GM10847 (cell line): ENCODE data around the gene NCOA1.

ENCODE experiments used
- POLR2A ChIP-seq: IDR thresholded peaks from 2 replicates; pipeline ENCODE4 v1.6.1; 2011; ENCODE audit not compliant: insufficient read length; ENCODE audit errors: extremely low read depth

Gene NCOA1

DNA sequence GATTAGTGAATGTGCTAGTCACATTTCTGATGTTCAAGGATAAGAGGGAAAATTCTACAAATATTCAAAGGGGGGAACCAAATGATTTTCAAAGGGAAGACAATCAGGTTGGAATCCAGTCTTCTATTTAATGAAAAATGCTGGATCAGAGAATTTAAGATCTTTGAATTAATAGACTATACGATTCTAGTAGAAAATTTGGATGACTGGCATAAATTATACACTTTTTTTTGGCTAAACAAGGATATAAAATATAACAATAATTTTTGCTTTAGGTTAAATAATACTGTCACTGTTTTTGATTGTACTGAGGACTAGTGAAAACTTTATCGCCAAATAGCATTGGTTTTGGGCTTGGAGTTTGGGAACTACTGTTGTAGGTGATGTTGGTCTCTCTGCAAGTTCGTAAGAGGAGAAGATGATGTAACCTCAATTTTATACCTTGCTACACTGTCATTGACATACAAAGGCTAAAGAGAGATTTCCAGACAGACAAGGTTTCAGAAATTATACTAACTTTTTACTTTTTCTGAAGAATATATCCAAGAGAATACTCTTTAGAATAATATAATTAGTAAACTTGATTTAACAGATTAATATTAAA lies 51.3 kb downstream of the NCOA1 start:
- no peak for TF ChIP-seq POLR2A

DNA sequence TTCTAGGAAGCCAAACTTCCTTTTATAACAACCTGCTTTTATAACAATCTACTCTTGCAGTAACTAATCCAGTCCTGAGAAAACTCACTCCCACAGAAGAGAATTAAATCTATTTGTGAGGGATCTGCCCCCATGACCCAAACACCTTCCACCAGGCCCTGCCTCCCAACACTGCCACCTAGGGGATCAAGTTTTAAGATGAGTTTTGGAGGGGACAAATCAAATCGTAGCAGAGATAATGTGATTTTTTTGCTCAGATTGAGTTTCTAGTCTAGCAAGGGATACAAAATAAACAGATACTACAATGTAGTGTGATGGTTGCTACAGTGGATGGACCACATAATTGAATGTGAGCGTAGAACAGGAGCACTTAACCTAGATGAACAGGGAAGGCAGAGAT lies 52.2 kb downstream of the NCOA1 start:
- no peak for TF ChIP-seq POLR2A

DNA sequence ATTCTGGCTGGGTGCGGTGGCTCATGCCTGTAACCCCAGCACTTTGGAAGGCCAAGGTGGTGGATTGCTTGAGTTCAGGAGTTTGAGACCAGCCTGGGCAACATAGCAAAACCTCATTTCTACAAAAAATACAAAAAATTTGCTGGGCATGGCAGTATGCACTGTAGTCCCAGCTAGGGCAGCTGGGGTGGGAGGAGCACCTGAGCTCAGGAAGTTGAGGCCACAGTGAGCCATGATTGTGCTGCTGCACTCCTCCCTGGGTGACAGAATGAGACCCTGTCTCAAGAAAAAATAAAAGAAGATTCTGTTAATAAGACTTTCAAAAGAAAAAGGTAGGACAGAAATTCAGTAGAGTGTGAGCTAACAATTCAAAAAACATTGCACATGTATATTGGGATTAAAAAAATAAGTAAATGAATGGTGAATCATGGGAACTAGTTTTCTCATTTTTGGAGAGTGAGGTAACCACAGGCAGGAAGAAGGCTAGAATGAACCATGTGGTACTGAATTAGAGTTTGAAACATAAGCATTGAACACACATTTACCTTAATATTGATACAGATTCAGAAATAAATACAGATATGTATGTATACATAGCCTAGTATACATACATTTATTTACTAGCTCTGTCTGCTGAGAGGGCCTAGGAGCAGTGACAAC lies 53.5 kb downstream of the NCOA1 start:
- TF ChIP-seq POLR2A, result no peak

DNA sequence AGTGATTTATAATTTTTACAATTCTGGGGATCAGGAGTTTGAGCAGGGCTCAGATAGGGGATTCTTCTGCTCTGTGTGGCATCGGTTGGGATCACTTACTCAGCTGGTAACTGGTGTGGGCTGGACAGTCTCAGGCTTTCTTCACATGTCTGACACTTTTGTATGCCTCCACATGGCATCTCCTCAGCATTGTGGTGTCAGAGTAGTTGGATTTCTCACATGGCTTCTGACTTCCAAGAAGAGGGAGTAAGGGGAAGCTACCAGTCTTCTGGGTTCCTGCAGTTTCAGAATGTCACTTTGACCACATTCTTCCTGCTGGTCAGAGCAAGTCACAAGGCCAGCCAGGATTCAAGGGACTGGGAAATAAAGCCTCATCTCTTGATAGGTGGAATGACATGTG lies 55.6 kb downstream of the NCOA1 start:
- TF ChIP-seq POLR2A, result no peak

DNA sequence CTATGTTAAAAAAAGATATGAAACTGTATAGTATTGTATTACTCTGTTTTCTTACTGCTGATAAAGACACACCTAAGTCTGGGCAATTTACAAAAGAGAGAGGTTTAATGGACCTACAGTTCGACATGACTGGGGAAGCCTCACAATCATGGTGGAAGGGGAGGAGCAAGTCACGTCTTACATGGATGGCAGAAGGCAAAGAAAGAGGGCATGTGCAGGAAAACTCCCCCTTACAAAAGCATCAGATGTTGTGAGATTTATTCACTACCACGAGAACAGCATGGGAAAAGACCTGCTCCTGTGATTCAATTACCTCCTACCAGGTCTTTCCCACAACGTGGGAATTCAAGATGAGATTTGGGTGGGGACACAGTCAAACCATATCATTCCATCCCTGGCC lies 57.0 kb downstream of the NCOA1 start:
- TF ChIP-seq POLR2A, result no peak

DNA sequence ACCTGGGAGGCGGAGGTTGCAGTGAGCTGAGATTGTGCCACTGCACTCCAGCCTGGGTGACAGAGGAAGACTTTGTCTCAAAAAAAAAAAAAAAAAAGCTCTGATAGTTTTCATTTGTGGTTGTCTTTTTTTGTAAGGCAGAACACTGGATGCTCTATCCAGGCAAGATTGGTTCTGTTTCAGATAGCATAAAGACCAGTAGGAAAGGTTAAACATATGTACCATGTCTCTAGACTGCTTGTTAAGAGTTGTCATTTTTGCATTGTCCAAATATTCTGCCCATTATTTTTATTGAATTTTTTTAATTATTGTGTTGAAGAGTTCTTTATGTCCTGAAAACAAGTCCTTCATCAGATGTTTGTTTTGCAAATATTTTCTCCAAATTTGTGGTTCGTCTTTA lies 60.0 kb downstream of the NCOA1 start:
- TF ChIP-seq POLR2A, result no peak

DNA sequence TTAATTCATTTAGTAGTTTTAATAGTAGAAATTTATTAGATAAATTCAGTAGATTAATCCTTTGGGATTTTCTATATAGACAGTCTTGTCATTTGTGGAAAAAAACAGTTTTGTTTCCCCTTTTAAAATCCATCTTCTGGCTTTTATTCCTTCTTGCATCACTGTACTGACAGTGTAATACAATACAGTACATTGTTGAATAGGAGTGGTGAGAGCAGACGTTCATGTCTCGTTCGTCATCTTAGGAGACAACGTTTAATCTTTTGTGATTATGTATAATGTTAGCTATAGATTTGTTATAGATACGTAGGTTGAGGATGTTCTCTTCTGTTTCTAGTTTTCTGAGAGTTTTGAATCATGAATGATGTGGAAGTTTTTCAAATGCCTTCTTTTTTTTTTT lies 61.8 kb downstream of the NCOA1 start:
- TF ChIP-seq POLR2A, result no peak

DNA sequence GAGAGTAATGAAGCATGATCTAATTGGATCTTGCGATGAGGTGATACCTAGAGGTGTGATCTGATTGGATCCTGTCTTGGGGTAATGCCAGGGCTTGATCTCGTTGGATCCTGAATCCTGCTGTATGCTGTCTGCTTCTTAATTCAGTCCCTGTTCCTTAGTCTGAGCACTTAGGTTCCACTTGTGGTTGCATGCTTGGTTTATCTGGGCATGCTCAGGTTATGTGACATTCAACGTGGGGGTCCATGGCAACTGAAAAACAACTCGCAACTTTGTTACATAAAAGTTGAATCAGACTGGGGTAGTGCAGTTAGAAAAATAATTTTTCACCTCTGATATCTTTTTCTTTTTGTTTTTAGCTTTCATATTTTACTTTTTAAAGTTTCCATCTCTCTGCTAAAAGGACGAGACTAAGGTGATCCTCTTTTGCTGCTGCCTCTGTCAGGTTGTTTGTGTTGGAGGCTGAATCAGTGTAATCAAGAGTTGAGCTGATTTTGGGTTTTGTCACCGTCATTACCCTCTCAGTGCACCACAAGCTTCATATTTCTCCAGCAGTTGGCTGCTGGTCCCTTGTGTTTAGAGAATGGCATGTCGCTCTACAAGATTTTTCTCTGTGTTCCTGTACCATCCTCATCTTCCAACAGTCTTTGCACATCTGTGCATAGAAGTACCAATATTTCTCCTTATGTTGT lies 67.9 kb downstream of the NCOA1 start:
- TF ChIP-seq POLR2A, result no peak

DNA sequence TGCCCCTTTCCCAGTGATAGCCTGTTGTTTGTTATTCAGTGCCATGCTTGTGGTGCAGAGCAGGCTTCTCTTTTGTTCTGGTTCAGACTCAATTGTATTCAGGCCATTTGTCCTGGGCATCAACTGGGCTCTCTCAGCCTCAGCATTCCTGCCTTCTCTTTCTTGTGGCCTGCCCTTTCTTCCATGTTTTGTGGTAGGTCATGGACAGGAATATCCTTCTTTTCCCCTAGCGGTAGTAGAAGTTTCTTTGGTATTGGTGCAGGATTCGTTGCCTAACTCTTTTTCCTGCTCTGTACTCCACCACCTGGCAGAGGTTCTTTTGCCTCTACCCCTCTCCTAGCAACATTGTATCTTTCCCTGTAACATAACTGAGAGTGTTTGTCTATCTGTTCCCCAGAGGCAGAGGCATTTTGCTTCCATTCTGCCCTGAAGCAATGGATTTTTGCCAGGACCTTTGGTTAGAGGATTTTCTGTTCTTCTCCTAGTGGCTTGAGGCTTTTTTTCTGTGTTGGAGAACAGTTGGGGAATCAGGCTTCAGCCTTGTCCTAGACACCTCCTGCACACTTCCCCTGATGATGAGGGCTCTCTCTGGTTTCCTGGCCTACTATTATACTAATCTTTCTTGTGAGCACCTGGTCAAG lies 68.5 kb downstream of the NCOA1 start:
- TF ChIP-seq POLR2A, result no peak

DNA sequence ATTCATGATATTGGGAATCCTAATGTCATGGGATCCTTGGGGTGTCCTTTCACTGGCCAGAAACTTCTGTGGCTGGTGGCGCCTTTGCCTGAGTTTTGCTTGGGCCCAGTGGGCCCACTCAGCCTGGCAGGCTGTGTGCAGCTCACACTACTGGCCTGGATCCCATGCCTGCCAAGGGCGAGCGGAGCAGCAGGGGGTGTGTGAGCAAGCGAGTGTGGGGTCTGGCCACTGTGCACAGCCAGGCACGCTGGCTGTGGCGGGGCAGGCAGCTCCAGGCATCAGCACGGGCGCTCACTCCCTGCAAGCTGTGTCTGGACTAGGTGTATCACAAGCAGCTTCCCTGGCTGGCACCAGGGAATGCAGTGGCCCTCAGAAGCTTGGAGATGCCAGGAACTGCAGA lies 74.5 kb downstream of the NCOA1 start:
- no peak for TF ChIP-seq POLR2A

DNA sequence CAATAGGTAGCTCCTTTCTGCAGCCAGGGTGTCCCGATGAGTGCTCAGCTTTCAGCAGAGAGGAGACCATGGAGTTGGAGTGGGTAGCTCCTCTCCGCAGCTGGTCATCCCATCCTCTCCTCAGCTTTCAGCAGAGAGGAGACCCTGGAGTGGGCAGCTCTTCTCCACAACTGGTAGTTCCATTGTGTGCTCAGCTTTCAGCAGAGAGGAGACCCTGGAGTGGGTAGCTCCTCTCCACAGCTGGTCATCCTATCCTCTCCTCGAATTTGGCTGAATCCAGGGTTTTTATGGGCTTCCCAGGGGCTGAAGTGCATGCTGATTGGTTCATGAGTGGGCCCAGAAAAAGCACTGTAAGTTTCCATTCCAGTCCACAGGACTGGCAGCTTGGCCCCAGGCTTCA lies 75.2 kb downstream of the NCOA1 start:
- no peak for TF ChIP-seq POLR2A

DNA sequence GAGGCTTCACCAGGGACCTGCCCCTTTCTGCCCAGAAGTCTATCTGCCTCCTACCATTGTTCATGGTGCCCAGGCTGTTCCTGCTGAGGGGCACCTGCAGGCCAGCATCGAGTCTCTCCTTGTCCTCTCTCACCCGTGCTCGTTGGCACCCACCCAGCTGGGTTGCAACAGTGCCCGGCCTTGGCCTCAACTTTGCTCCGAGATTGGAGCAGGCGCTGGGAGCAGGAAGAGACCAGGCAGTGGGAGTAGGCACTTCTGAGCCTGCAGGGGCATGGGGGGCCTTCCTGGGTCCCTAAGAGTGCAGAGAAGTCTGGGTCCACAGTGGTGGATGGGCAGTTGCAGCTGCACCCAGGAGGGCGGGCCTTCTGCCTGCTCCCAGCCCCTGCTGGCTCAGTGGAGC lies 75.6 kb downstream of the NCOA1 start:
- no peak for TF ChIP-seq POLR2A

DNA sequence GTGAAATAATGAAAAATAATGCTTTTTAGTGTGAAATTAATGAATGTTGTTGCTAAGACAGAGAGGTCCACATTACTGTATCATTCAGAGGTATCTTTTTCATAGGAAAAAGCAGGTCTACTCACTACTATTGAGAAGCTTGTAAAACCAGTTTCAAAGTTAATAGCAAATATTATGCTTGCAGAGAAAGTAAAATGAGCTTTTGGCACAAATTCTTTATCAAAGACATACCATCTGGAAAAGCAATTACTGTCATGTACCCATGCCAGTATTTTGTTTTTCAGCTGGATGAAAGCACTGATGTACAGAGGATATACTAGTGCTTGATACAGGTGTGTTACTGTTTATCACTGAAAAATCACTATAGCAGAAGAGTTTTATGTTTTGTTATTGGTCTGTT lies 77.5 kb downstream of the NCOA1 start:
- no peak for TF ChIP-seq POLR2A

DNA sequence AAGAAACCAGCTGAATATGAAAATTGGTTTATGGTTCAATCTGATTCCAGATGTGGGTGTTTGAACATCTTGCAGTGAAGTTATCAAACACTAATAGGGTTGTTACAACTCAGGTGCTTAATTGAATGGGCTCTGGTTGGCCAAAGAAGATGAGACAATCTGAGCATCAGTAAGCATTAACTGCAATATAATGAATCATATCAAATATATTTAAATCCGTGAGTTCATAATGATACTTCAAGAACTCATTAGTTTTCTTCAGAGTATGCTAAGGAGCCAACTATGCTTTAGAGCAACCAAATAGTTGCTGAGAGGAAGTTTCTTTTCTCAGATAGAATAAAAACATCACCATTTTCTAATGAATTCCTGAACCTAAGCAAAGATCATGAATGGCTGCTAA lies 79.2 kb downstream of the NCOA1 start:
- no peak for TF ChIP-seq POLR2A

DNA sequence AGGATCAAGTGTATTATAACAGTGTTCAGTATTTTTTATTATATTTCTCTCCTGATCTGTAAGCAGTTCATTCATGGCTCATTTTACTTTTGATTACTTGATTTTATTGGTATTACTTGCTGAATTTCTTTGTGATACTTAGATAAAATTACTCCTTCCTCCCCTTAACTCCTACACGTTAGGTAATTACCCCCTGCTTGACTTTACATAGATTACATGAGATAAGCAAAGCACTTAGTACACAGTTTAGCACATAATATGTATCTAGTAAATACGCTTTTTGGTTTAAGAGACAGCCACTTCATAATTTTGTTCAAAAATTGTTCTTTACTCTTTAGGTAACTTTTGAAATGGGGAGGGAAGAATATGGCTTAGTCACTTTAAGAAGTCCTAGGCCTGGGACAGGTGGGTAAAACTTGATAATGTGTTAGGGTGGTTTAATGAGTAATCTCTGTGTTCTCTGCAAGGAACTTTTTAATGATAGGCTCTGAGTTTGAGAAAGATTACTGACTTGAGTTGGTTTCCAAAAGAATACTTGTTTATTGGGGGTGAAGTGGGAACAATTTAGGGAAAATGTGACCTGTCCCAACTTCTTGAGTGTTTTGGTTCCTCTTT lies 80.9 kb downstream of the NCOA1 start:
- TF ChIP-seq POLR2A, result no peak

DNA sequence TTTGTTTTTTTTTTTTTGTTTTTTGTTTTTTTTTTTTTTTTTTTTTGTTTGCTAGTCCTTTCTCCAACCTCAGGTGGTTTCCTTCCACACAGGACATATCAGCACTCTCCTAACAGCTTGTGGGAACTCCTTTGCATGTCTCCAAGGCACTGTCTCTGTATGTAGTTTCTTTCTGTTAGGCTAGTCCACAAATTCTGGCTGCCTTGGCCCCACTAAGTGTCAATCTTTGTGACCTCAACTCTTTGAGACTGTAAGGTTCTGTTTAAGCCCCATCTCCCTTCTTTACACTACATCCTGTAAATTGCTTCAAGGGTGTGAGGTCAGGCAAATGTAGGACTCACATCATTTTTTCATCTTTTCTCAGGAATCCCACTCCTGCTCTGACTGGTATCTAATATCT lies 85.1 kb downstream of the NCOA1 start:
- no peak for TF ChIP-seq POLR2A
